H1 (cell line): ENCODE data around the gene ZDHHC8. TPM values are rescaled to one million over a fixed set of nuclear protein-coding genes. Genes with fewer than 3 reads are reported as not detected.

Experiments used
- CTCF ChIA-PET: fragments of 300-600 bp; sonication (Branson Sonifier 250); formaldehyde crosslinking; loops from one replicate; lab custom pipeline; 2021; ENCODE audit not compliant: partially characterized antibody; lab: Charles Lee
- POLR2A ChIA-PET: fragments of 300-600 bp; sonication (Branson Sonifier 250); formaldehyde crosslinking; loops from one replicate; lab custom pipeline; 2021; ENCODE audit warnings: inconsistent platforms; ENCODE audit not compliant: partially characterized antibody; lab: Charles Lee
- DNase-seq, 2 experiments: peaks; one replicate each; pipeline versions ENCODE4 v3.0.0 to v3.0.0-alpha.2; 2010 to 2022; ENCODE audit warnings: low spot score in 2 of 2, low read depth in 1 of 2, mixed read lengths in 1 of 2
- FAIRE-seq: peaks from 2 replicates; lab custom pipeline; 2011; peaks lifted over from hg19 to GRCh38; lab: Jason Lieb, UNC
- H2AFZ ChIP-seq: 2 replicates; pipeline ENCODE4 v1.8.1; 2012; ENCODE audit warnings: low read length, inconsistent platforms
- H2AK5ac ChIP-seq: 2 replicates; pipeline ENCODE4 v1.6.1; 2013; ENCODE audit warnings: low read depth, low read length
- H2BK120ac ChIP-seq: replicated peaks from 2 replicates; pipeline ENCODE3; 2013; ENCODE audit warnings: low read depth, low read length, inconsistent platforms
- H2BK12ac ChIP-seq: 2 replicates; pipeline ENCODE4 v1.6.1; 2013; ENCODE audit warnings: low read depth, low read length
- H2BK15ac ChIP-seq: 2 replicates; pipeline ENCODE4 v1.6.1; 2013; ENCODE audit warnings: low read length
- H2BK20ac ChIP-seq: 2 replicates; pipeline ENCODE4 v1.6.1; 2013; ENCODE audit warnings: low read length
- H2BK5ac ChIP-seq: 2 replicates; pipeline ENCODE4 v1.6.1; 2013; ENCODE audit warnings: low read depth, low read length
- H3K14ac ChIP-seq: 2 replicates; pipeline ENCODE4 v1.6.1; 2013; ENCODE audit warnings: inconsistent platforms; ENCODE audit not compliant: insufficient read length
- H3K18ac ChIP-seq: 2 replicates; pipeline ENCODE4 v1.6.1; 2013; ENCODE audit warnings: low read length; ENCODE audit errors: extremely low read depth
- H3K23ac ChIP-seq: 2 replicates; pipeline ENCODE4 v1.6.1; 2013; ENCODE audit warnings: inconsistent platforms; ENCODE audit not compliant: insufficient read length
- H3K23me2 ChIP-seq: 2 replicates; pipeline ENCODE4 v1.6.1; 2013; ENCODE audit warnings: low read depth, low read length
- H3K27ac ChIP-seq: 2 replicates; pipeline ENCODE4 v1.6.1; 2011; ENCODE audit warnings: low read depth, low read length, inconsistent platforms
- H3K27me3 ChIP-seq, 4 experiments: replicated peaks in 1 of 4; 1 replicate in 1 of 4; 2 replicates in 3 of 4; pipeline versions ENCODE4 v1.6.1 to v1.8.1; 2011 to 2013; ENCODE audit warnings: low read length in 3 of 4, mild to moderate bottlenecking in 3 of 4, inconsistent platforms in 2 of 4, mixed read lengths in 2 of 4, moderate library complexity in 1 of 4; ENCODE audit not compliant: control insufficient read depth in 3 of 4, insufficient read depth in 3 of 4; ENCODE audit errors: extremely low read depth in 1 of 4
- H3K36me3 ChIP-seq, 4 experiments: 2 replicates each; pipeline versions ENCODE4 v1.6.1 to v1.8.1; 2011 to 2013; ENCODE audit warnings: mild to moderate bottlenecking in 4 of 4, low read length in 3 of 4, moderate library complexity in 2 of 4, control low read depth in 1 of 4, inconsistent platforms in 1 of 4; ENCODE audit not compliant: insufficient read depth in 4 of 4, control insufficient read depth in 2 of 4
- H3K4ac ChIP-seq: replicated peaks from 2 replicates; pipeline ENCODE3; 2013; ENCODE audit warnings: low read length, low read depth, mixed read lengths, inconsistent platforms; ENCODE audit not compliant: insufficient read length
- H3K4me1 ChIP-seq, 4 experiments: replicated peaks in 1 of 4; 1 replicate in 1 of 4; 2 replicates in 3 of 4; pipeline versions ENCODE4 v1.6.1 to v1.8.1; 2011 to 2013; ENCODE audit warnings: low read length in 3 of 4, inconsistent platforms in 2 of 4, mixed read lengths in 1 of 4; ENCODE audit not compliant: insufficient read depth in 4 of 4, control insufficient read depth in 3 of 4
- H3K4me2 ChIP-seq, 2 experiments: 2 replicates each; pipeline versions ENCODE4 v1.6.1 to v1.8.1; 2011 to 2013; ENCODE audit warnings: low read depth in 2 of 2, low read length in 2 of 2, control low read depth in 1 of 2, inconsistent platforms in 1 of 2, mild to moderate bottlenecking in 1 of 2; ENCODE audit not compliant: insufficient read depth in 1 of 2
- H3K4me3 ChIP-seq, 4 experiments: fragments of 200-600, 300-600 bp in 1 of 4; sonication (generic), shearing (Covaris generic), sonication (Bioruptor Twin) in 1 of 4; 2 replicates each; pipeline versions ENCODE4 v1.5.1 to v1.8.1; 2011 to 2016; ENCODE audit warnings: low read length in 4 of 4, low read depth in 3 of 4, control low read depth in 2 of 4, inconsistent platforms in 2 of 4, mild to moderate bottlenecking in 2 of 4, mixed read lengths in 1 of 4, moderate library complexity in 1 of 4; ENCODE audit not compliant: insufficient read depth in 2 of 4; ENCODE audit errors: extremely low read depth in 1 of 4
- H3K56ac ChIP-seq: replicated peaks from 2 replicates; pipeline ENCODE3; 2013; ENCODE audit warnings: low read depth, mild to moderate bottlenecking, mixed read lengths, low read length, inconsistent platforms; ENCODE audit not compliant: insufficient read length
- H3K79me1 ChIP-seq: 2 replicates; pipeline ENCODE4 v1.6.1; 2013; ENCODE audit warnings: low read depth, low read length, control low read depth
- H3K79me2 ChIP-seq, 2 experiments: 2 replicates each; pipeline versions ENCODE4 v1.6.1 to v1.8.1; 2012 to 2013; ENCODE audit warnings: low read length in 2 of 2, mild to moderate bottlenecking in 2 of 2, inconsistent platforms in 1 of 2; ENCODE audit not compliant: insufficient read depth in 2 of 2, control insufficient read depth in 1 of 2
- H3K9ac ChIP-seq, 4 experiments: replicated peaks in 1 of 4; 1 replicate in 1 of 4; 2 replicates in 3 of 4; pipeline versions ENCODE4 v1.6.1 to v1.8.1; 2011 to 2013; ENCODE audit warnings: low read depth in 3 of 4, low read length in 3 of 4, control low read depth in 2 of 4, mild to moderate bottlenecking in 2 of 4, moderate library complexity in 2 of 4, inconsistent platforms in 1 of 4; ENCODE audit errors: extremely low read depth in 1 of 4
- H3K9me3 ChIP-seq, 2 experiments: 2 replicates each; pipeline versions ENCODE4 v1.6.1 to v1.8.1; 2012 to 2013; ENCODE audit warnings: mild to moderate bottlenecking in 2 of 2, moderate library complexity in 2 of 2, control low read depth in 1 of 2, inconsistent platforms in 1 of 2, low read depth in 1 of 2, low read length in 1 of 2, mixed read lengths in 1 of 2; ENCODE audit not compliant: insufficient read depth in 2 of 2
- H4K20me1 ChIP-seq, 2 experiments: replicated peaks in 1 of 2; 2 replicates each; pipeline versions ENCODE3 to v1.8.1; 2011 to 2013; ENCODE audit warnings: inconsistent platforms in 2 of 2, low read length in 2 of 2, mild to moderate bottlenecking in 1 of 2; ENCODE audit not compliant: insufficient read depth in 2 of 2, control insufficient read depth in 1 of 2
- H4K5ac ChIP-seq: 2 replicates; pipeline ENCODE4 v1.6.1; 2013; ENCODE audit warnings: low read length, low read depth, mixed read lengths, inconsistent platforms; ENCODE audit not compliant: insufficient read length
- H4K8ac ChIP-seq: 2 replicates; pipeline ENCODE4 v1.8.0; 2013; ENCODE audit warnings: mild to moderate bottlenecking, moderate library complexity, low read length, inconsistent platforms; ENCODE audit not compliant: insufficient read depth; ENCODE audit errors: extremely low read depth
- H4K91ac ChIP-seq: replicated peaks from 2 replicates; pipeline ENCODE3; 2013; ENCODE audit warnings: low read length, mixed read lengths, inconsistent platforms; ENCODE audit not compliant: insufficient read length
- CBX5 ChIP-seq: fragments of 300-800, 300-1000 bp; sonication (generic); IDR thresholded peaks from 2 replicates; pipeline ENCODE4 v1.7.1; 2016; ENCODE audit warnings: antibody characterized with exemption, low read length, low read depth
- CTBP2 ChIP-seq: IDR thresholded peaks from 2 replicates; pipeline ENCODE4 v1.7.0; 2011; ENCODE audit warnings: borderline replicate concordance, mild to moderate bottlenecking, moderate library complexity, mixed read lengths, low read length; ENCODE audit not compliant: insufficient read depth, insufficient read length
- EP300 ChIP-seq, 2 experiments: IDR thresholded peaks; 1 replicate in 1 of 2; 2 replicates in 1 of 2; pipeline ENCODE4 v1.6.1; 2011 to 2012; ENCODE audit warnings: low read depth in 2 of 2, low read length in 2 of 2, mild to moderate bottlenecking in 2 of 2, borderline replicate concordance in 1 of 2, inconsistent platforms in 1 of 2, moderate library complexity in 1 of 2
- EZH2 ChIP-seq: fragments of 200-600 bp; sonication (generic); IDR thresholded peaks from 2 replicates; pipeline ENCODE4 v1.7.1; 2012; ENCODE audit warnings: low read depth, mild to moderate bottlenecking, moderate library complexity, low read length, inconsistent platforms; ENCODE audit not compliant: severe bottlenecking
- GTF2F1 ChIP-seq: IDR thresholded peaks from 2 replicates; pipeline ENCODE4 v1.6.1; 2012; ENCODE audit warnings: low read depth, low read length, improper control_type of control experiment, borderline replicate concordance
- KDM1A ChIP-seq: fragments of 200-600, 300-600 bp; sonication (generic); IDR thresholded peaks from 2 replicates; pipeline ENCODE4 v1.7.1; 2016; ENCODE audit warnings: mild to moderate bottlenecking, low read length, borderline replicate concordance
- MAFK ChIP-seq: IDR thresholded peaks from 2 replicates; pipeline ENCODE4 v1.6.1; 2012; ENCODE audit warnings: low read depth, mild to moderate bottlenecking, improper control_type of control experiment, low read length
- POLR2A ChIP-seq, 2 experiments: IDR thresholded peaks; 1 replicate in 1 of 2; 2 replicates in 1 of 2; pipeline ENCODE4 v1.6.1; 2011; ENCODE audit warnings: low read depth in 2 of 2, low read length in 2 of 2, mild to moderate bottlenecking in 2 of 2; ENCODE audit errors: control extremely low read depth in 1 of 2
- SAP30 ChIP-seq: fragments of 300-600 bp; sonication (generic); IDR thresholded peaks from 2 replicates; pipeline ENCODE4 v1.7.1; 2012; ENCODE audit warnings: low read length, moderate library complexity, mild to moderate bottlenecking, inconsistent platforms; ENCODE audit not compliant: insufficient read depth, insufficient replicate concordance
- SIRT6 ChIP-seq: IDR thresholded peaks from one replicate; pipeline ENCODE4 v1.7.1; 2012; ENCODE audit warnings: low read length, inconsistent platforms
- SP4 ChIP-seq: IDR thresholded peaks from 2 replicates; pipeline ENCODE4 v1.6.1; 2012; ENCODE audit warnings: low read length, inconsistent platforms
- SRF ChIP-seq: IDR thresholded peaks from 2 replicates; pipeline ENCODE4 v1.6.1; 2011; ENCODE audit warnings: mild to moderate bottlenecking, low read depth, low read length, moderate library complexity
- WGBS, 2 experiments: shearing (Covaris generic) in 1 of 2; methylation state at CpG; one replicate each; pipeline versions ENCODE4 v1.1.6 to v1.1.7; 2013 to 2015; ENCODE audit warnings: low lambda C conversion rate in 2 of 2, mixed read lengths in 2 of 2, inconsistent platforms in 1 of 2, low coverage in 1 of 2, missing lambda C conversion rate in 1 of 2; ENCODE audit not compliant: insufficient replicate concordance in 2 of 2, insufficient coverage in 1 of 2, insufficient read length in 1 of 2; ENCODE audit errors: extremely low coverage in 1 of 2, missing lambda C conversion rate in 1 of 2; 5-methylcytosine and 5-hydroxymethylcytosine counted together
- polyA plus RNA-seq, 7 experiments: library from polyadenylated mRNA; depleted of rRNA in 3 of 7; stranded (reverse) in 5 of 7; unstranded in 2 of 7; fragments of >200 nt in 5 of 7; fragments of 200-250 nt in 2 of 7; gene quantifications; 1 replicate in 5 of 7; 2 replicates in 1 of 7; 4 replicates in 1 of 7; pipeline versions ENCODE4 v1.2.1 to v1.2.3, GENCODE V29; 2011 to 2013; ENCODE audit warnings: missing spikeins in 2 of 7, mixed read lengths in 2 of 7
- total RNA-seq: library from RNA; stranded (reverse); fragmentation: NEBNext Ultra II Directional; extraction: Animal tissue kit (Norgen Biotek cat#: 25700); gene quantifications from 2 replicates; pipeline ENCODE4 v1.2.1, GENCODE V29; 2021

The ZDHHC8 gene
- total and polyA plus RNA-seq, 2 of the 8 experiments (the other 6 are each of a cell fraction or from before 2014, with no cell fraction given), result 18.6 to 65.6 TPM

DNA sequence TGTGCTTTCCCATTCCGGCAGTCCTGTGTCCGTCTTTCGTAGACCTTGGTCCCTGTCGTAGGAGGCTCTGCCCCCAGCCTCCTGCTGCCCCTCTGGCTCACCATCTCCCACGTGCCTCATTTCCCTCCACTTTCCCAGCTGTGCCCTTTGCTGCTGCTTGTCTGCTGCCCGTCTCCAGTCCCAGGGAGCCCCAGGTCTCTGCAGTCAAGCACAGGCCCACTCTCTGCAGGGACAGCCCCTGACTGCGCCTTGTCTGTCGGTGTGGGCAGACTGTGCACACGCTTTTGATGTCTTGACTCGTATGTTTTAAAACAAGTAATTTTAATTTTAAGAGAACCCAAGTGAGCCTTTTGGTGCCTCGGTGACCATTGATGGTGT is 39.1 kb upstream of the ZDHHC8 start:
- peaks cover 17 to 37% of the 10 kb centered on the region in 2 experiments for H4K20me1 ChIP-seq

More for the DNA sequence above, 39.1 kb upstream of the ZDHHC8 start:
- Histone ChIP-seq H3K4me1 (no peaks in the 10 kb centered on the region), H2BK12ac (no peak overlapping the region), H4K91ac (no peak overlapping the region), H3K4me3 (no peak overlapping the region), H4K5ac (no peak overlapping the region), H3K23ac (no peak overlapping the region), H3K27ac (no peak overlapping the region), H3K9me3 (no peaks in the 10 kb centered on the region; a peak in 1 of 4 replicates), H4K8ac (no peak overlapping the region; the same call in none of the 2 replicates), H3K36me3 (peaks cover 63 to 97% (median 86%) of the 10 kb centered on the region in 4 experiments), H2AFZ (no peak overlapping the region), H3K18ac (no peak overlapping the region), H3K4ac (no peak overlapping the region), H3K4me2 (no peak overlapping the region), H2BK20ac (no peak overlapping the region), H3K23me2 (no peaks in the 10 kb centered on the region), H2BK5ac (no peak overlapping the region), H3K9ac (no peak overlapping the region), H3K56ac (no peak overlapping the region), H2AK5ac (no peak overlapping the region), H3K14ac (no peak overlapping the region), H2BK15ac (no peak overlapping the region), H2BK120ac (no peak overlapping the region), H3K79me1 (peaks cover 7% of the 10 kb centered on the region), H3K27me3 (no peaks in the 10 kb centered on the region), H3K79me2 (peaks cover 0 to 17% of the 10 kb centered on the region in 2 experiments; a peak in 1 of 4 replicates)
- DNase-seq (no peak), FAIRE-seq (no peak)
- POLR2A ChIA-PET, result interaction anchor here (0.8 to 29.4 kb wide), 3 partner anchors 8 to 30 kb away, joined by 3 to 598 read pairs (median 16); partner anchors contain the start of genes RANBP1 and TRMT2A
- 95% methylated on average over 11 of the region's 11 CpGs; no CpG with 5 or more reads in 1 of the 2 experiments for WGBS, 2 experiments
- TF ChIP-seq EP300 (IDR thresholded peaks at IDR 0.05; ENCODE audit: borderline replicate concordance in 1 of 2, low read depth in 2 of 2, low read length in 2 of 2) (no peak), SAP30 (no peak), POLR2A (IDR thresholded peaks at IDR 0.05; ENCODE audit: control extremely low read depth in 1 of 2, low read depth in 2 of 2, low read length in 2 of 2) (no peak), KDM1A (no peak), SP4 (no peak), GTF2F1 (no peak), CTBP2 (no peak), SIRT6 (no peak), SRF (no peak), EZH2 (no peak), MAFK (no peak), CBX5 (no peak)
- TF ChIP-seq, all 59 proteins: peak for 0
- CTCF ChIA-PET, result interaction anchor here (0.6 to 2.8 kb wide), 3 partner anchors 14 to 114 kb away, joined by 3 to 16 read pairs (median 7); partner anchors contain the start of gene RANBP1
